Common myeloid progenitor, CD34-positive (primary cell): Measurements from ENCODE around the gene MDM2.

Source experiments
- CTCF ChIA-PET: fragments of 350-600 bp; sonication (Branson Sonifier 250); formaldehyde crosslinking; loops from one replicate; lab custom pipeline; 2021; ENCODE audit warnings: antibody characterized with exemption; lab: Charles Lee
- POLR2A ChIA-PET: fragments of 350-600 bp; sonication (Branson Sonifier 250); formaldehyde crosslinking; loops from one replicate; lab custom pipeline; 2021; ENCODE audit warnings: antibody characterized with exemption; lab: Charles Lee
- DNase-seq, 3 donors: peaks; one replicate each; pipeline versions ENCODE4 v3.0.0 to v3.0.0-alpha.2; 2013
- H3K27ac ChIP-seq, 2 experiments: 1 replicate in 1 of 2; 2 replicates in 1 of 2; pipeline ENCODE4 v1.7.0; 2013; ENCODE audit warnings: inconsistent platforms in 2 of 2, low read length in 2 of 2, mild to moderate bottlenecking in 2 of 2, low read depth in 1 of 2, moderate library complexity in 1 of 2; ENCODE audit not compliant: severe bottlenecking in 2 of 2, insufficient read depth in 1 of 2, poor library complexity in 1 of 2
- H3K27me3 ChIP-seq, 5 experiments: replicated peaks in 2 of 5; 1 replicate in 3 of 5; 2 replicates in 2 of 5; pipeline versions ENCODE4 v1.6.1 to v1.7.0; 2013; ENCODE audit warnings: low read length in 4 of 5, mild to moderate bottlenecking in 2 of 5, moderate library complexity in 2 of 5, inconsistent platforms in 1 of 5; ENCODE audit not compliant: insufficient read depth in 5 of 5, control insufficient read depth in 4 of 5
- H3K36me3 ChIP-seq, 4 experiments: 1 replicate in 2 of 4; 2 replicates in 2 of 4; pipeline versions ENCODE4 v1.6.1 to v1.7.0; 2013; ENCODE audit warnings: low read length in 3 of 4, control low read depth in 1 of 4, mild to moderate bottlenecking in 1 of 4; ENCODE audit not compliant: control insufficient read depth in 4 of 4, insufficient read depth in 4 of 4
- H3K4me1 ChIP-seq, 4 experiments: 1 replicate in 3 of 4; 2 replicates in 1 of 4; pipeline versions ENCODE4 v1.6.1 to v1.7.1; 2013; ENCODE audit warnings: low read length in 3 of 4, mild to moderate bottlenecking in 3 of 4, control low read depth in 1 of 4, inconsistent platforms in 1 of 4, moderate library complexity in 1 of 4; ENCODE audit not compliant: control insufficient read depth in 4 of 4, insufficient read depth in 4 of 4; ENCODE audit errors: control extremely low read depth in 1 of 4
- H3K4me3 ChIP-seq, 7 experiments: 1 replicate in 4 of 7; 2 replicates in 3 of 7; pipeline versions ENCODE4 v1.5.1 to v1.7.0; 2013; ENCODE audit warnings: mild to moderate bottlenecking in 7 of 7, low read length in 6 of 7, moderate library complexity in 6 of 7, inconsistent platforms in 2 of 7, low read depth in 2 of 7, control low read depth in 1 of 7; ENCODE audit not compliant: insufficient read depth in 4 of 7, control insufficient read depth in 1 of 7; ENCODE audit errors: extremely low read depth in 1 of 7
- H3K9me3 ChIP-seq, 5 experiments: 1 replicate in 4 of 5; 2 replicates in 1 of 5; pipeline versions ENCODE4 v1.6.1 to v1.7.1; 2013; ENCODE audit warnings: low read length in 4 of 5, mild to moderate bottlenecking in 2 of 5, inconsistent platforms in 1 of 5, low read depth in 1 of 5, moderate library complexity in 1 of 5; ENCODE audit not compliant: control insufficient read depth in 4 of 5, insufficient read depth in 2 of 5; ENCODE audit errors: control extremely low read depth in 1 of 5
- WGBS: methylation state at CpG from one replicate; pipeline ENCODE4 v1.1.5; 2013; ENCODE audit not compliant: insufficient coverage; 5-methylcytosine and 5-hydroxymethylcytosine counted together

Gene MDM2

DNA sequence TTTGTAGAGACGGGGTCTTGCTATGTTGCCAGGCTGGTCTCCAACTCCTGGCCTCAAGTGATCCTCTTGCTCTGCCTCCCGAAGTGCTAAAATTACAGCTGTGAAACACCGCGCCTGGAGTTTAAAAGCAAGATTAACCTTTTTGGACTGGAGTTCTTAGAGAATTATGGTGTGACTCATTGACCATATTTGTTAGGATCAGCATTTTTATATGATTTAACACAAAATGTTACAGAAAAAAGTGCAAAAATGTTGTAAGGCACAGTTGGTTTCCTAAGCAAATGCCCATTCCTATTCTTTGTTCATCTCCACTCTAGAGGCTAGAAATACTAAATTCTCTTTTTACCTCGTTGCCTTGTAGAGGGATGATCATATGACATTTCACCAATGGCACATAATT lies 34.4 kb upstream of the MDM2 start:
- Histone ChIP-seq H3K9me3 (no peaks in the 10 kb centered on the region), H3K36me3 (no peaks in the 10 kb centered on the region), H3K27ac (no peak overlapping the region), H3K4me1 (peaks cover 0 to 6% (median 4%) of the 10 kb centered on the region in 4 experiments), H3K27me3 (no peaks in the 10 kb centered on the region), H3K4me3 (no peak overlapping the region)
- CTCF ChIA-PET = interaction anchor here (0.8 kb wide), 1 partner anchor 35 kb away, joined by 4 read pairs; the partner anchor contains the start of gene MDM2
- 100% methylated on average over 3 of the region's 5 CpGs for WGBS
- no peak for DNase-seq
- POLR2A ChIA-PET = no interaction called here

DNA sequence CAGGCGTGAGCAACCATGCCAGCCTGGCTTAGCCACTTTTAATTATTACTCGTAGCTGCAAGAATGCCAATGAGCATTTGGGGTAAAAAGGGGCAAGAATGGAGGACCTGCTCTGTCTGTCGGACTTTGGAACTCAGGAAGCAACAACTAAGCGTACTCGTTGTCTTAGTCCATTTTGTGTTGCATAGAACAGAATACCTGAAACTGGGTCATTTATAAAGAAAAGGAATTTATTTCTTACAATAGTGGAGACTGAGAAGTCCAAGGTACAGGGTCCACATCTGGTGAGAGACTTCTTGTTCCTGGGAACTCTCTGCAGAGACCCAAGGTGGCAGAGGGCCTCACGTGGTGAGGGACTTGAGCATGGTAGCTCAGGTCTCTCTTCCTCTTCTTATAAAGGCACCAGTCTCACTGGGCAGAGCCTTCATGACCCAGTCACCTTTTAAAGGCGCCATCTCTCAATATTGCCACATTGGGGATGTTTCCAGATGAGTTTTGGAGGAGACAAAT lies 32.8 kb upstream of the MDM2 start:
- Histone ChIP-seq H3K27ac (no peak overlapping the region), H3K9me3 (no peaks in the 10 kb centered on the region), H3K4me3 (no peak overlapping the region), H3K4me1 (peaks cover 0 to 6% (median 4%) of the 10 kb centered on the region in 4 experiments), H3K27me3 (no peaks in the 10 kb centered on the region), H3K36me3 (no peaks in the 10 kb centered on the region)
- ChIA-PET POLR2A (no interaction called here), CTCF (interaction anchor here (0.6 kb wide), 1 partner anchor 54 kb away, joined by 3 read pairs; no protein-coding TSS in a partner anchor)
- WGBS = 100% methylated on average over 5 of the region's 7 CpGs
- no peak for DNase-seq

- Histone ChIP-seq H3K27me3 (no peaks in the 10 kb centered on the region), H3K27ac (no peak overlapping the region), H3K9me3 (no peaks in the 10 kb centered on the region), H3K4me3 (no peak overlapping the region), H3K4me1 (peaks cover 0 to 6% (median 4%) of the 10 kb centered on the region in 4 experiments), H3K36me3 (no peaks in the 10 kb centered on the region)
- POLR2A ChIA-PET = no interaction called here
- CTCF ChIA-PET = no interaction called here
- no peak for DNase-seq
- 93% methylated on average over 3 of the region's 5 CpGs for WGBS
These were observed 30.9 kb upstream of the MDM2 start for GRCh38 chr12:68776976-68777610.

DNA sequence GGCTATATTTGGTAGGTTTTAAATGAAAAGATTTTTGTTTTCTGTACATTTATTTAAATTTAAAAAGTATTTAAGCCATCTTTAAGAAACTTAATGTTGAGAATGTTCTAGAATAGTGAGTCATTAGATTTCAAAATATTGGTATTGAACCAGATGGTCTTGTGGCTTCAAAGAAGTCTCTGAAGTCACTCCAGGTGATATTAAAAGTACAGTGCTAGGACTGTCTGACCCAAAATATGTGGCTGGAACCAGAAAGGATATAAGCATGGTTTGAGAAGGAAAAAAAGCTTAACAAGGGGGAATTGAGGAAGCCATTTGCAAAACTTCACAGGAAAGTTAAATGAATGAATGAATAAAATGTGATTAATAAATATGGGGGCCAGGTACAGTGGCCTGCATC lies 28.7 kb upstream of the MDM2 start:
- CTCF ChIA-PET = no interaction called here
- no peaks in the 10 kb centered on the region for H3K27me3 ChIP-seq
- no peak for DNase-seq

DNA sequence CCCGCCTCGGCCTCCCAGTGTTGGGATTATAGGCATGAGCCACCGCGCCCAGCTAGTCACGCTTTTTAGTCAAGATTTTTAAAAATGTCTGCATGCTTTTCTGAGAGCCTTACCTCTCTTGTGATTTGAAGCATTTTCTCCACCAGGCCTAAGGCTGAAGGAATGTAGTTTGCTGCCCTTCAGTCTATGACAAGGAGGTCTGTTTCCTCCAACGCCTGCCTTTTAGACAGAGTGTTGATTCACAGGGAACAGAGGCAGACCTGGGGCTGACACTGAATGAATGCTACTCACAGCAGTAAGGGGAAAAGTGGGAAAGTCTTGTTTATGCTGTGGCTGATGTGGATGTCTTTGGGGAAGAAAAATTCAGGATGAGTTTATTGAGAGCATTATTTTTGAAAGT lies 27.2 kb upstream of the MDM2 start:
- Histone ChIP-seq H3K4me3 (no peak overlapping the region), H3K27me3 (no peaks in the 10 kb centered on the region), H3K36me3 (peaks cover 0 to 3% (median 0%) of the 10 kb centered on the region in 4 experiments), H3K27ac (no peak overlapping the region), H3K4me1 (no peaks in the 10 kb centered on the region), H3K9me3 (no peaks in the 10 kb centered on the region)
- WGBS = 100% methylated on average over 3 of the region's 6 CpGs
- ChIA-PET POLR2A (no interaction called here), CTCF (interaction anchor here (1.0 kb wide), 1 partner anchor 17 kb away, joined by 3 read pairs; no protein-coding TSS in a partner anchor)
- no peak for DNase-seq

More for the DNA sequence above, 28.7 kb upstream of the MDM2 start:
- H3K36me3 ChIP-seq = peaks cover 0 to 3% (median 0%) of the 10 kb centered on the region in 4 experiments
- H3K9me3 ChIP-seq = no peaks in the 10 kb centered on the region
- H3K4me1 ChIP-seq = no peaks in the 10 kb centered on the region
- no peak overlapping the region for H3K27ac ChIP-seq
- POLR2A ChIA-PET = no interaction called here
- no peak overlapping the region for H3K4me3 ChIP-seq

DNA sequence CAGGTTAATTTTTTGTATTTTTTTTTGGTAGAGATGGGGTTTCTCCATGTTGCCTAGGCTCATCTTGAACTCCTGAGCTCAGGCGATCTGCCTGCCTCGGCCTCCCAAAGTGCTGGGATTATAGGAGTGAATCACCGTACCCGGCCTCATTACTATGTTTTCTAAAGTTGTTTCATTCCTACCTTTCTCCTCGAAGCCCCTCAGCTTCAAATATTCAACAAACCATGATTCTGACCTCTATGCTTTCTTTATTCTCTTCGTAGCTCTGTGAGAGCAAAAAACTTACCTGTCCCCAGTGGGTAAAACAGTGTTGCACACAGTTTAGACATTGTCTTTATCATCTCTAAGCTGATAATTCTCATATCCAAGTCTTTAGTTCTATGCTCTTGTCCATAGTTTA lies 26.2 kb upstream of the MDM2 start:
- no peaks in the 10 kb centered on the region for H3K4me1 ChIP-seq
- peaks cover 0 to 3% (median 0%) of the 10 kb centered on the region in 4 experiments for H3K36me3 ChIP-seq
- DNase-seq = no peak
- WGBS = 97% methylated on average over 6 of the region's 6 CpGs
- no peaks in the 10 kb centered on the region for H3K27me3 ChIP-seq
- H3K4me3 ChIP-seq = no peak overlapping the region
- ChIA-PET POLR2A (no interaction called here), CTCF (no interaction called here)
- H3K27ac ChIP-seq = no peak overlapping the region
- no peaks in the 10 kb centered on the region for H3K9me3 ChIP-seq

GRCh38 chr12:68784015-68784414 lies 24.0 kb upstream of the MDM2 start:
- Histone ChIP-seq H3K36me3 (peaks cover 0 to 3% (median 0%) of the 10 kb centered on the region in 4 experiments), H3K4me3 (no peak overlapping the region), H3K27ac (no peak overlapping the region), H3K9me3 (no peaks in the 10 kb centered on the region), H3K27me3 (no peaks in the 10 kb centered on the region), H3K4me1 (peaks cover 5 to 9% (median 7%) of the 10 kb centered on the region in 4 experiments)
- 98% methylated on average over 7 of the region's 8 CpGs for WGBS
- DNase-seq = no peak
- POLR2A ChIA-PET = no interaction called here
- CTCF ChIA-PET = interaction anchor here (1.7 kb wide), 1 partner anchor 13 kb away, joined by 4 read pairs; no protein-coding TSS in a partner anchor
